WTC11 (cell line): Measurements from ENCODE around the gene FFAR4. TPM values are rescaled to one million over a fixed set of nuclear protein-coding genes. Genes with fewer than 3 reads are reported as not detected.

Source experiments
- ATAC-seq: fragments of 200-7000 bp; cut with Tn5 transposase; 2 replicates; pipeline ENCODE4 v1.10.0; 2021; ENCODE audit warnings: mild to moderate bottlenecking, moderate library complexity
- CTCF ChIA-PET: fragments of 300-600 bp; sonication (Branson Sonifier 250); formaldehyde crosslinking; loops from one replicate; lab custom pipeline; 2021; ENCODE audit warnings: antibody characterized with exemption; lab: Charles Lee
- POLR2A ChIA-PET: fragments of 350-600 bp; sonication (Branson Sonifier 250); formaldehyde crosslinking; loops from one replicate; lab custom pipeline; 2021; ENCODE audit warnings: antibody characterized with exemption; lab: Charles Lee
- DNase-seq: peaks from one replicate; pipeline ENCODE4 v3.0.0; 2021; ENCODE audit warnings: low spot score
- H3K27ac Mint-ChIP-seq: 2 replicates; pipeline ENCODE4 v1.8.0; 2021; ENCODE audit warnings: mixed read lengths
- H3K27me3 Mint-ChIP-seq: 2 replicates; pipeline ENCODE4 v1.8.0; 2021; ENCODE audit warnings: low read depth, mild to moderate bottlenecking, moderate library complexity, mixed read lengths
- H3K36me3 Mint-ChIP-seq: 2 replicates; pipeline ENCODE4 v1.8.0; 2021; ENCODE audit warnings: mixed read lengths
- H3K4me1 Mint-ChIP-seq: 2 replicates; pipeline ENCODE4 v1.8.0; 2022; ENCODE audit warnings: mixed read lengths
- H3K4me3 Mint-ChIP-seq: 2 replicates; pipeline ENCODE4 v1.8.0; 2021; ENCODE audit warnings: mild to moderate bottlenecking, moderate library complexity, mixed read lengths
- H3K9me3 Mint-ChIP-seq: 2 replicates; pipeline ENCODE4 v1.8.0; 2021; ENCODE audit warnings: mixed read lengths
- ATF1 ChIP-seq: sonication (generic); formaldehyde crosslinking; IDR thresholded peaks from 2 replicates; pipeline ENCODE4 v1.8.1; 2023; ENCODE audit warnings: mild to moderate bottlenecking, moderate library complexity, missing genetic modification reagents
- CREM ChIP-seq: sonication (generic); formaldehyde crosslinking; IDR thresholded peaks from 2 replicates; pipeline ENCODE4 v1.8.1; 2022; ENCODE audit warnings: mild to moderate bottlenecking, missing genetic modification reagents, moderate library complexity
- E2F5 ChIP-seq: sonication (generic); formaldehyde crosslinking; IDR thresholded peaks from 2 replicates; pipeline ENCODE4 v1.8.1; 2022; ENCODE audit warnings: mild to moderate bottlenecking, moderate library complexity, missing genetic modification reagents
- FOXK1 ChIP-seq: sonication (generic); formaldehyde crosslinking; IDR thresholded peaks from 2 replicates; pipeline ENCODE4 v1.8.0; 2022; ENCODE audit warnings: mild to moderate bottlenecking, moderate library complexity, missing genetic modification reagents
- GABPB1 ChIP-seq: sonication (generic); formaldehyde crosslinking; IDR thresholded peaks from 2 replicates; pipeline ENCODE4 v1.8.1; 2023; ENCODE audit warnings: mild to moderate bottlenecking, missing genetic modification reagents
- GRHL2 ChIP-seq: fragments of 250-450 bp; sonication (Bioruptor Pico); IDR thresholded peaks from 2 replicates; pipeline ENCODE4 v1.8.0; 2022; ENCODE audit warnings: mild to moderate bottlenecking, moderate library complexity; ENCODE audit not compliant: insufficient replicate concordance, severe bottlenecking
- MXD4 ChIP-seq: fragments of 250-450 bp; sonication (Bioruptor Pico); IDR thresholded peaks from 2 replicates; pipeline ENCODE4 v1.8.0; 2021; ENCODE audit warnings: mild to moderate bottlenecking, moderate library complexity, borderline replicate concordance
- NR2C2 ChIP-seq: sonication (generic); formaldehyde crosslinking; IDR thresholded peaks from 2 replicates; pipeline ENCODE4 v1.8.0; 2022; ENCODE audit warnings: mild to moderate bottlenecking, missing genetic modification reagents
- PRRX2 ChIP-seq: fragments of 250-450 bp; sonication (Bioruptor Pico); IDR thresholded peaks from 2 replicates; pipeline ENCODE4 v1.8.0; 2021; ENCODE audit warnings: mild to moderate bottlenecking
- RELA ChIP-seq: sonication (generic); formaldehyde crosslinking; IDR thresholded peaks from 2 replicates; pipeline ENCODE4 v1.8.1; 2022; ENCODE audit warnings: missing genetic modification reagents, mild to moderate bottlenecking, borderline replicate concordance
- SMAD4 ChIP-seq: sonication (generic); formaldehyde crosslinking; IDR thresholded peaks from 2 replicates; pipeline ENCODE4 v1.8.0; 2022; ENCODE audit warnings: mild to moderate bottlenecking, missing genetic modification reagents
- SOX15 ChIP-seq: fragments of 250-450 bp; sonication (Bioruptor Pico); IDR thresholded peaks from 2 replicates; pipeline ENCODE4 v1.9.0; 2021; ENCODE audit warnings: mild to moderate bottlenecking
- TP53 ChIP-seq: sonication (generic); formaldehyde crosslinking; IDR thresholded peaks from 2 replicates; pipeline ENCODE4 v1.8.1; 2023; ENCODE audit warnings: mild to moderate bottlenecking, missing genetic modification reagents
- ZNF121 ChIP-seq: sonication (generic); formaldehyde crosslinking; IDR thresholded peaks from 2 replicates; pipeline ENCODE4 v1.8.0; 2023; ENCODE audit warnings: missing genetic modification reagents
- ZNF138 ChIP-seq: sonication (generic); formaldehyde crosslinking; conservative IDR thresholded peaks from 2 replicates; pipeline ENCODE4 v1.8.1; 2022; ENCODE audit warnings: mild to moderate bottlenecking, moderate library complexity, missing genetic modification reagents
- ZNF232 ChIP-seq: sonication (generic); formaldehyde crosslinking; IDR thresholded peaks from 2 replicates; pipeline ENCODE4 v1.8.0; 2022; ENCODE audit warnings: mild to moderate bottlenecking, missing genetic modification reagents
- total RNA-seq: library from RNA; stranded (reverse); gene quantifications from 3 replicates; pipeline ENCODE4 v1.2.3, GENCODE V29; 2021
- TF ChIP-seq, protein P1 (sequence below): fragments of 250-450 bp; sonication (Bioruptor Pico); IDR thresholded peaks from 2 replicates; pipeline ENCODE4 v1.9.0; 2021; ENCODE audit warnings: mild to moderate bottlenecking
- TF ChIP-seq, protein P2 (sequence below): sonication (generic); formaldehyde crosslinking; IDR thresholded peaks from 2 replicates; pipeline ENCODE4 v1.8.0; 2022; ENCODE audit warnings: mild to moderate bottlenecking, missing genetic modification reagents

FFAR4 gene
- total RNA-seq, 1 experiment from 2014 or later = 0.15 TPM

GRCh38 chr10:93576888-93577287 lies 10.4 kb downstream of the FFAR4 start (continued):
- TF ChIP-seq E2F5 (CRISPR knock-in tag) = no peak
- TF ChIP-seq GABPB1 = no peak
- no peak for TF ChIP-seq RELA (CRISPR knock-in tag)
- TF ChIP-seq, all 79 proteins: peak for 0

- ChIA-PET POLR2A (no interaction called here), CTCF (interaction anchor here (1.3 kb wide), 1 partner anchor 23 kb away, joined by 5 read pairs; no protein-coding TSS in a partner anchor)
- H3K4me1 Mint-ChIP-seq = no peaks in the 10 kb centered on the region
- DNase-seq (no peak), ATAC-seq (no peak)
- H3K9me3 Mint-ChIP-seq = peaks cover 9% of the 10 kb centered on the region; the same call in 1 of the 2 replicates
- TF ChIP-seq, protein P1, sequence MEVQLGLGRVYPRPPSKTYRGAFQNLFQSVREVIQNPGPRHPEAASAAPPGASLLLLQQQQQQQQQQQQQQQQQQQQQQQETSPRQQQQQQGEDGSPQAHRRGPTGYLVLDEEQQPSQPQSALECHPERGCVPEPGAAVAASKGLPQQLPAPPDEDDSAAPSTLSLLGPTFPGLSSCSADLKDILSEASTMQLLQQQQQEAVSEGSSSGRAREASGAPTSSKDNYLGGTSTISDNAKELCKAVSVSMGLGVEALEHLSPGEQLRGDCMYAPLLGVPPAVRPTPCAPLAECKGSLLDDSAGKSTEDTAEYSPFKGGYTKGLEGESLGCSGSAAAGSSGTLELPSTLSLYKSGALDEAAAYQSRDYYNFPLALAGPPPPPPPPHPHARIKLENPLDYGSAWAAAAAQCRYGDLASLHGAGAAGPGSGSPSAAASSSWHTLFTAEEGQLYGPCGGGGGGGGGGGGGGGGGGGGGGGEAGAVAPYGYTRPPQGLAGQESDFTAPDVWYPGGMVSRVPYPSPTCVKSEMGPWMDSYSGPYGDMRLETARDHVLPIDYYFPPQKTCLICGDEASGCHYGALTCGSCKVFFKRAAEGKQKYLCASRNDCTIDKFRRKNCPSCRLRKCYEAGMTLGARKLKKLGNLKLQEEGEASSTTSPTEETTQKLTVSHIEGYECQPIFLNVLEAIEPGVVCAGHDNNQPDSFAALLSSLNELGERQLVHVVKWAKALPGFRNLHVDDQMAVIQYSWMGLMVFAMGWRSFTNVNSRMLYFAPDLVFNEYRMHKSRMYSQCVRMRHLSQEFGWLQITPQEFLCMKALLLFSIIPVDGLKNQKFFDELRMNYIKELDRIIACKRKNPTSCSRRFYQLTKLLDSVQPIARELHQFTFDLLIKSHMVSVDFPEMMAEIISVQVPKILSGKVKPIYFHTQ (CRISPR knock-in tag) = no peak
- TF ChIP-seq ZNF121 (CRISPR knock-in tag) (no peak), CREM (CRISPR knock-in tag) (no peak), SMAD4 (no peak), PRRX2 (CRISPR knock-in tag) (no peak), GRHL2 (CRISPR knock-in tag) (no peak), ZNF138 (CRISPR knock-in tag) (no peak), TP53 (CRISPR knock-in tag) (no peak), ATF1 (CRISPR knock-in tag) (no peak), FOXK1 (no peak)
- H3K27me3 Mint-ChIP-seq = peaks cover 22% of the 10 kb centered on the region
- H3K36me3 Mint-ChIP-seq = no peaks in the 10 kb centered on the region
- no peak overlapping the region for H3K4me3 Mint-ChIP-seq
- no peak overlapping the region for H3K27ac Mint-ChIP-seq
Measured at GRCh38 chr10:93577565-93577964, 11.1 kb downstream of the FFAR4 start.

- TF ChIP-seq E2F5 (CRISPR knock-in tag) (no peak), SOX15 (no peak), RELA (CRISPR knock-in tag) (no peak), ZNF138 (CRISPR knock-in tag) (no peak), GRHL2 (CRISPR knock-in tag) (no peak), MXD4 (CRISPR knock-in tag) (no peak), NR2C2 (CRISPR knock-in tag) (no peak), ZNF121 (CRISPR knock-in tag) (no peak), ZNF232 (CRISPR knock-in tag) (no peak)
- TF ChIP-seq, protein P2, sequence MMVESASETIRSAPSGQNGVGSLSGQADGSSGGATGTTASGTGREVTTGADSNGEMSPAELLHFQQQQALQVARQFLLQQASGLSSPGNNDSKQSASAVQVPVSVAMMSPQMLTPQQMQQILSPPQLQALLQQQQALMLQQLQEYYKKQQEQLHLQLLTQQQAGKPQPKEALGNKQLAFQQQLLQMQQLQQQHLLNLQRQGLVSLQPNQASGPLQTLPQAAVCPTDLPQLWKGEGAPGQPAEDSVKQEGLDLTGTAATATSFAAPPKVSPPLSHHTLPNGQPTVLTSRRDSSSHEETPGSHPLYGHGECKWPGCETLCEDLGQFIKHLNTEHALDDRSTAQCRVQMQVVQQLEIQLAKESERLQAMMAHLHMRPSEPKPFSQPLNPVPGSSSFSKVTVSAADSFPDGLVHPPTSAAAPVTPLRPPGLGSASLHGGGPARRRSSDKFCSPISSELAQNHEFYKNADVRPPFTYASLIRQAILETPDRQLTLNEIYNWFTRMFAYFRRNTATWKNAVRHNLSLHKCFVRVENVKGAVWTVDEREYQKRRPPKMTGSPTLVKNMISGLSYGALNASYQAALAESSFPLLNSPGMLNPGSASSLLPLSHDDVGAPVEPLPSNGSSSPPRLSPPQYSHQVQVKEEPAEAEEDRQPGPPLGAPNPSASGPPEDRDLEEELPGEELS = no peak
- H3K9me3 Mint-ChIP-seq = peaks cover 9% of the 10 kb centered on the region; the same call in 1 of the 2 replicates
- no peak overlapping the region for H3K4me3 Mint-ChIP-seq
- H3K27me3 Mint-ChIP-seq = peaks cover 13% of the 10 kb centered on the region
- no peaks in the 10 kb centered on the region for H3K36me3 Mint-ChIP-seq
- ChIA-PET POLR2A (no interaction called here), CTCF (interaction anchor here (1.0 kb wide), 1 partner anchor 24 kb away, joined by 3 read pairs; no protein-coding TSS in a partner anchor)
- DNase-seq = no peak
- no peaks in the 10 kb centered on the region for H3K4me1 Mint-ChIP-seq
- no peak for ATAC-seq
- no peak overlapping the region for H3K27ac Mint-ChIP-seq
Measured at GRCh38 chr10:93579089-93579488, 12.6 kb downstream of the FFAR4 start.
